ENCODE data around the gene ZCCHC10.

DNA sequence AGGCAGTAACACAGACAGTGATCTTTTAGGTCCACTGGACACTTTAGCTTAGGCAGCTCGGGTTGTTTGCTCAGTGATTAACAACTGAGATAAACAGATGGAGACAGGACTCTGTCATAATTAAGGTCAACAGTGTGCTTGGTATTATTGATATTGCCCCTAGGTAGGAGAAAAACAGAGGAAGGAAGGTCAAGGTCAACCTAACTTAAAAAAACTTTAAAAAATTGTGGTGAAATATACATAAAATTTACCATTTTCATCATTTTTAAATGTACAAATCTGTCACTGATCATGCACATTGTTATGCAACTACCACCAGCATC lies 23.3 kb upstream of the ZCCHC10 start:
- TF ChIP-seq, protein P1, sequence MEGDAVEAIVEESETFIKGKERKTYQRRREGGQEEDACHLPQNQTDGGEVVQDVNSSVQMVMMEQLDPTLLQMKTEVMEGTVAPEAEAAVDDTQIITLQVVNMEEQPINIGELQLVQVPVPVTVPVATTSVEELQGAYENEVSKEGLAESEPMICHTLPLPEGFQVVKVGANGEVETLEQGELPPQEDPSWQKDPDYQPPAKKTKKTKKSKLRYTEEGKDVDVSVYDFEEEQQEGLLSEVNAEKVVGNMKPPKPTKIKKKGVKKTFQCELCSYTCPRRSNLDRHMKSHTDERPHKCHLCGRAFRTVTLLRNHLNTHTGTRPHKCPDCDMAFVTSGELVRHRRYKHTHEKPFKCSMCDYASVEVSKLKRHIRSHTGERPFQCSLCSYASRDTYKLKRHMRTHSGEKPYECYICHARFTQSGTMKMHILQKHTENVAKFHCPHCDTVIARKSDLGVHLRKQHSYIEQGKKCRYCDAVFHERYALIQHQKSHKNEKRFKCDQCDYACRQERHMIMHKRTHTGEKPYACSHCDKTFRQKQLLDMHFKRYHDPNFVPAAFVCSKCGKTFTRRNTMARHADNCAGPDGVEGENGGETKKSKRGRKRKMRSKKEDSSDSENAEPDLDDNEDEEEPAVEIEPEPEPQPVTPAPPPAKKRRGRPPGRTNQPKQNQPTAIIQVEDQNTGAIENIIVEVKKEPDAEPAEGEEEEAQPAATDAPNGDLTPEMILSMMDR (IDR thresholded peaks at IDR 0.05; ENCODE audit: extremely low read depth in 1 of 2, insufficient read depth in 1 of 2, low read depth in 1 of 2, low read length in 2 of 2): no peak
- no peak for TF ChIP-seq POLR2A (IDR thresholded peaks at IDR 0.05; ENCODE audit: low read depth, low read length)
- TF ChIP-seq POLR2AphosphoS5 (IDR thresholded peaks at IDR 0.05; ENCODE audit: insufficient read depth, low read depth, low read length): no peak
- no peak for TF ChIP-seq MYC (IDR thresholded peaks at IDR 0.05; ENCODE audit: low read depth, low read length)

Data from endothelial cell of umbilical vein (primary cell).